LNCaP clone FGC (cell line): ENCODE measurements around the gene WDR7.

Experiments
- DNase-seq: peaks from one replicate; pipeline ENCODE4 v3.0.0-alpha.2; 2011; ENCODE audit warnings: low read depth
- H3K4me3 ChIP-seq: 2 replicates; pipeline ENCODE4 v1.5.1; 2011; ENCODE audit warnings: mild to moderate bottlenecking, low read depth, low read length, control low read depth
- CTCF ChIP-seq: IDR thresholded peaks from 2 replicates; pipeline ENCODE4 v1.5.1; 2012; ENCODE audit warnings: mild to moderate bottlenecking; ENCODE audit not compliant: control insufficient read depth, insufficient read depth; ENCODE audit errors: extremely low read depth

Gene WDR7

GRCh38 chr18:56947236-56947635, 296.1 kb downstream of the WDR7 start:
- no peak for DNase-seq
- H3K4me3 ChIP-seq: no peak overlapping the region
- TF ChIP-seq CTCF: no peak

- DNase-seq: no peak
- TF ChIP-seq CTCF: no peak
- no peak overlapping the region for H3K4me3 ChIP-seq
Observed at GRCh38 chr18:56952026-56952425, 300.9 kb downstream of the WDR7 start.

GRCh38 chr18:56953428-56954198, 302.5 kb downstream of the WDR7 start:
- H3K4me3 ChIP-seq: no peak overlapping the region
- no peak for TF ChIP-seq CTCF
- DNase-seq: no peak

- H3K4me3 ChIP-seq: no peak overlapping the region
- TF ChIP-seq CTCF: no peak
- no peak for DNase-seq
Observed at GRCh38 chr18:56955490-56955889, 304.3 kb downstream of the WDR7 start.

GRCh38 chr18:56959120-56959519, 308.0 kb downstream of the WDR7 start:
- DNase-seq: no peak
- TF ChIP-seq CTCF: no peak
- no peak overlapping the region for H3K4me3 ChIP-seq

GRCh38 chr18:56962322-56962721, 311.2 kb downstream of the WDR7 start:
- H3K4me3 ChIP-seq: no peak overlapping the region
- no peak for DNase-seq
- no peak for TF ChIP-seq CTCF

GRCh38 chr18:56967035-56967434, 315.9 kb downstream of the WDR7 start:
- no peak for TF ChIP-seq CTCF
- H3K4me3 ChIP-seq: no peak overlapping the region
- DNase-seq: no peak
